GM18907 (cell line): ENCODE results near the gene TBC1D5.
"Not testable (repeated sequence)": the region's sequence is repeated elsewhere in the genome, so short reads cannot be mapped to it uniquely, and the experiment has no call there.

Experiments
- ATAC-seq: cut with Tn5 transposase; IDR thresholded peaks from one replicate; pipeline ENCODE4 v1.9.1; 2021; ENCODE audit warnings: mild to moderate bottlenecking, moderate library complexity; ENCODE audit not compliant: unreplicated experiment

The TBC1D5 gene

GRCh38 chr3:17494117-17494809, 248.2 kb downstream of the TBC1D5 start:
- ATAC-seq, result no peak

- no peak for ATAC-seq
Measured at GRCh38 chr3:17491601-17492000, 250.8 kb downstream of the TBC1D5 start.

- ATAC-seq, result not testable (repeated sequence)
Measured at GRCh38 chr3:17491190-17491589, 251.2 kb downstream of the TBC1D5 start.

GRCh38 chr3:17489139-17489538, 253.3 kb downstream of the TBC1D5 start:
- no peak for ATAC-seq

- ATAC-seq, result no peak
Measured at GRCh38 chr3:17481116-17481515, 261.3 kb downstream of the TBC1D5 start.

- no peak for ATAC-seq
Measured at GRCh38 chr3:17479681-17480405, 262.6 kb downstream of the TBC1D5 start.

- no peak for ATAC-seq
Measured at GRCh38 chr3:17478673-17479072, 263.8 kb downstream of the TBC1D5 start.

- no peak for ATAC-seq
Measured at GRCh38 chr3:17473761-17474160, 268.7 kb downstream of the TBC1D5 start.

GRCh38 chr3:17469954-17470353, 272.5 kb downstream of the TBC1D5 start:
- no peak for ATAC-seq

GRCh38 chr3:17469520-17469919, 272.9 kb downstream of the TBC1D5 start:
- no peak for ATAC-seq

GRCh38 chr3:17466028-17466427, 276.4 kb downstream of the TBC1D5 start:
- ATAC-seq, result no peak

GRCh38 chr3:17459470-17459993, 282.9 kb downstream of the TBC1D5 start:
- no peak for ATAC-seq

- no peak for ATAC-seq
Measured at GRCh38 chr3:17456650-17457049, 285.8 kb downstream of the TBC1D5 start.

GRCh38 chr3:17456046-17456445, 286.4 kb downstream of the TBC1D5 start:
- no peak for ATAC-seq

GRCh38 chr3:17444865-17445264, 297.6 kb downstream of the TBC1D5 start:
- no peak for ATAC-seq

- ATAC-seq, result no peak
Measured at GRCh38 chr3:17443142-17443541, 299.3 kb downstream of the TBC1D5 start.

- ATAC-seq, result no peak
Measured at GRCh38 chr3:17442332-17443049, 299.9 kb downstream of the TBC1D5 start.

GRCh38 chr3:17433876-17434275, 308.6 kb downstream of the TBC1D5 start:
- ATAC-seq, result no peak

- peak; percentile 52 for ATAC-seq
Measured at GRCh38 chr3:17432236-17432635, 310.2 kb downstream of the TBC1D5 start.

- no peak for ATAC-seq
Measured at GRCh38 chr3:17431484-17432045, 310.9 kb downstream of the TBC1D5 start.

GRCh38 chr3:17431004-17431403, 311.4 kb downstream of the TBC1D5 start:
- no peak for ATAC-seq
